ENCODE results near the gene PTPRZ1. TPM values are rescaled to one million over a fixed set of nuclear protein-coding genes. Genes with fewer than 3 reads are reported as not detected.

PTPRZ1 gene
- total and polyA plus RNA-seq, 2 of the 8 experiments (the other 6 are each of a cell fraction or from before 2014, with no cell fraction given), result 112 to 135 TPM

DNA sequence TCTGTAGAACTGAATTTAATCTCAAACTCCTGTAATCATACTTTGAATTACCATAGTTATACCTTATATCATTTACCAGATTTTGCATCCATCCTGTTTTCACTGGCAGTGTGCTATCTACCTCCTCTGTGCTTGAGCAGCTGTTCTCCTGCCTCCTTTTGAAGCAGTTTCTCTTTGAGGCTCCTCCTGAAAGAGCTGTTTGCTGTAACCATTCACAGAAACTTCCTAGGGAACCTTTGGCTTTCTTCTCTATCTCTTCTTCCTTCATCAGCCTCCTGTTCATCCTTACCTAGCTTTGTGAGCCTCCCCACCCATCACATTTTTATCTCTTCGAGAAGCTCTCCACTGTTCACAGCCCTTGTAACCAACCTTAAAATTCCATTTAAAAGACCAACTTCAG is 162.9 kb downstream of the PTPRZ1 start:
- Histone ChIP-seq H3K9ac (replicated peaks in 1 of 4; ENCODE audit: extremely low read depth in 1 of 4, low read depth in 3 of 4, low read length in 3 of 4) (no peak overlapping the region), H3K9me3 (ENCODE audit: insufficient read depth in 2 of 2, low read depth in 1 of 2, low read length in 1 of 2) (no peaks in the 10 kb centered on the region), H4K8ac (ENCODE audit: extremely low read depth, insufficient read depth, low read length) (no peak overlapping the region), H3K79me1 (ENCODE audit: low read depth, low read length) (no peaks in the 10 kb centered on the region), H3K23me2 (ENCODE audit: low read depth, low read length) (no peaks in the 10 kb centered on the region), H3K79me2 (ENCODE audit: control insufficient read depth in 1 of 2, insufficient read depth in 2 of 2, low read length in 2 of 2) (no peaks in the 10 kb centered on the region), H3K14ac (ENCODE audit: insufficient read length) (no peak overlapping the region), H2BK20ac (ENCODE audit: low read length) (no peak overlapping the region), H4K20me1 (replicated peaks in 1 of 2; ENCODE audit: control insufficient read depth in 1 of 2, insufficient read depth in 2 of 2, low read length in 2 of 2) (no peaks in the 10 kb centered on the region), H3K4ac (replicated peaks; ENCODE audit: insufficient read length, low read depth, low read length) (no peak overlapping the region), H2BK120ac (replicated peaks; ENCODE audit: low read depth, low read length) (no peak overlapping the region), H2BK5ac (ENCODE audit: low read depth, low read length) (no peak overlapping the region), H3K27me3 (replicated peaks in 1 of 4; ENCODE audit: control insufficient read depth in 3 of 4, extremely low read depth in 1 of 4, insufficient read depth in 3 of 4, low read length in 3 of 4) (no peaks in the 10 kb centered on the region), H3K4me3 (ENCODE audit: extremely low read depth in 1 of 4, insufficient read depth in 2 of 4, low read depth in 3 of 4, low read length in 4 of 4) (no peak overlapping the region), H2AK5ac (ENCODE audit: low read depth, low read length) (no peak overlapping the region), H4K91ac (replicated peaks; ENCODE audit: insufficient read length, low read length) (no peak overlapping the region), H4K5ac (ENCODE audit: insufficient read length, low read depth, low read length) (no peak overlapping the region), H3K27ac (ENCODE audit: low read depth, low read length) (no peak overlapping the region), H3K4me1 (replicated peaks in 1 of 4; ENCODE audit: control insufficient read depth in 3 of 4, insufficient read depth in 4 of 4, low read length in 3 of 4) (no peaks in the 10 kb centered on the region), H3K36me3 (ENCODE audit: control insufficient read depth in 2 of 4, insufficient read depth in 4 of 4, low read length in 3 of 4) (peaks cover 12 to 76% (median 37%) of the 10 kb centered on the region in 4 experiments; a peak in 6 of 8 replicates), H3K4me2 (ENCODE audit: insufficient read depth in 1 of 2, low read depth in 2 of 2, low read length in 2 of 2) (no peak overlapping the region), H3K23ac (ENCODE audit: insufficient read length) (no peak overlapping the region), H3K56ac (replicated peaks; ENCODE audit: insufficient read length, low read depth, low read length) (no peak overlapping the region), H2BK12ac (ENCODE audit: low read depth, low read length) (no peak overlapping the region), H3K18ac (ENCODE audit: extremely low read depth, low read length) (no peak overlapping the region), H2BK15ac (ENCODE audit: low read length) (no peak overlapping the region), H2AFZ (ENCODE audit: low read length) (no peak overlapping the region)
- DNase-seq (ENCODE audit: low read depth in 1 of 2, low spot score in 2 of 2) (no peak), FAIRE-seq (no peak)
- TF ChIP-seq ZNF274 (IDR thresholded peaks at IDR 0.05; ENCODE audit: borderline replicate concordance, extremely low read depth, low read length), result no peak
- TF ChIP-seq SUZ12 (IDR thresholded peaks at IDR 0.05; ENCODE audit: low read length), result no peak
- TF ChIP-seq CEBPB (IDR thresholded peaks at IDR 0.05; ENCODE audit: low read depth, low read length), result no peak
- no peak for TF ChIP-seq BRCA1 (IDR thresholded peaks at IDR 0.05; ENCODE audit: low read depth, low read length)
- CTCF ChIA-PET (ENCODE audit: partially characterized antibody), result no interaction called here
- WGBS, 2 experiments (ENCODE audit: extremely low coverage in 1 of 2, insufficient coverage in 1 of 2, insufficient read length in 1 of 2, insufficient replicate concordance in 2 of 2, low coverage in 1 of 2, low lambda C conversion rate in 2 of 2, missing lambda C conversion rate in 1 of 2), result 95% methylated on average over 1 of the region's 1 CpG; no CpG with 5 or more reads in 1 of the 2 experiments
- POLR2A ChIA-PET (ENCODE audit: partially characterized antibody), result no interaction called here

Measured in H1 (cell line).